Parathyroid adenoma (tissue), 2 donors: ENCODE results near the gene APOC4.
"Not testable (repeated sequence)": the region's sequence is repeated elsewhere in the genome, so short reads cannot be mapped to it uniquely, and the experiment has no call there.

ENCODE experiments used
- H2AFZ ChIP-seq: fragments of 300-600 bp; sonication (generic); one replicate; pipeline ENCODE4 v1.7.0; 2017; ENCODE audit warnings: antibody characterized with exemption, mild to moderate bottlenecking
- H3K27ac ChIP-seq: fragments of 300-600 bp; sonication (generic); one replicate; pipeline ENCODE4 v1.7.0; 2017
- H3K27me3 ChIP-seq: fragments of 300-600 bp; sonication (generic); one replicate; pipeline ENCODE4 v1.7.0; 2017; ENCODE audit warnings: low read length; ENCODE audit not compliant: control insufficient read depth, insufficient read depth
- H3K36me3 ChIP-seq: fragments of 300-600 bp; sonication (generic); one replicate; pipeline ENCODE4 v1.7.0; 2017; ENCODE audit warnings: low read length; ENCODE audit not compliant: control insufficient read depth, insufficient read depth
- H3K4me1 ChIP-seq: fragments of 300-600 bp; sonication (generic); one replicate; pipeline ENCODE4 v1.7.0; 2017; ENCODE audit warnings: control low read depth
- H3K4me2 ChIP-seq: fragments of 300-600 bp; sonication (generic); one replicate; pipeline ENCODE4 v1.7.0; 2017; ENCODE audit warnings: low read length
- H3K4me3 ChIP-seq: fragments of 300-600 bp; sonication (generic); one replicate; pipeline ENCODE4 v1.7.0; 2017; ENCODE audit warnings: low read depth, low read length
- H3K79me2 ChIP-seq: fragments of 300-600 bp; sonication (generic); one replicate; pipeline ENCODE4 v1.7.0; 2017; ENCODE audit warnings: control low read depth
- H3K9ac ChIP-seq: fragments of 300-600 bp; sonication (generic); one replicate; pipeline ENCODE4 v1.7.0; 2017; ENCODE audit warnings: mild to moderate bottlenecking
- H3K9me3 ChIP-seq: fragments of 300-600 bp; sonication (generic); one replicate; pipeline ENCODE4 v1.7.0; 2017; ENCODE audit warnings: low read length; ENCODE audit not compliant: control insufficient read depth
- CTCF ChIP-seq: fragments of 300-600 bp; sonication (generic); IDR thresholded peaks from one replicate; pipeline ENCODE4 v1.7.0; 2017; ENCODE audit warnings: antibody characterized with exemption, mild to moderate bottlenecking
- donor health status: primary hyperparathyroidism.

The APOC4 gene

GRCh38 chr19:44908836-44909261 lies 33.2 kb upstream of the APOC4 start:
- Histone ChIP-seq H3K36me3 (no peaks in the 10 kb centered on the region), H3K4me2 (no peak overlapping the region), H3K27ac (no peak overlapping the region), H3K9me3 (no peaks in the 10 kb centered on the region), H3K4me3 (no peak overlapping the region), H2AFZ (no peak overlapping the region), H3K9ac (no peak overlapping the region), H3K27me3 (no peaks in the 10 kb centered on the region), H3K79me2 (no peaks in the 10 kb centered on the region), H3K4me1 (peaks cover 1% of the 10 kb centered on the region)
- TF ChIP-seq CTCF = no peak

GRCh38 chr19:44909775-44910174 lies 32.3 kb upstream of the APOC4 start:
- Histone ChIP-seq H3K9me3 (no peaks in the 10 kb centered on the region), H3K4me1 (no peaks in the 10 kb centered on the region), H3K36me3 (no peaks in the 10 kb centered on the region), H3K4me3 (no peak overlapping the region), H3K79me2 (no peaks in the 10 kb centered on the region), H3K27ac (no peak overlapping the region), H2AFZ (no peak overlapping the region), H3K4me2 (no peak overlapping the region), H3K9ac (no peak overlapping the region), H3K27me3 (no peaks in the 10 kb centered on the region)
- no peak for TF ChIP-seq CTCF

GRCh38 chr19:44911896-44912295 lies 30.1 kb upstream of the APOC4 start:
- not testable (repeated sequence) for H3K27me3 ChIP-seq, H3K9ac ChIP-seq, H3K4me1 ChIP-seq, H3K9me3 ChIP-seq, H3K4me2 ChIP-seq, H2AFZ ChIP-seq, H3K36me3 ChIP-seq, H3K27ac ChIP-seq, H3K4me3 ChIP-seq, H3K79me2 ChIP-seq

GRCh38 chr19:44912854-44913253 lies 29.2 kb upstream of the APOC4 start:
- Histone ChIP-seq H3K27ac (no peak overlapping the region), H3K79me2 (no peaks in the 10 kb centered on the region), H3K9me3 (no peaks in the 10 kb centered on the region), H3K4me3 (no peak overlapping the region), H3K4me1 (no peaks in the 10 kb centered on the region), H2AFZ (no peak overlapping the region), H3K36me3 (no peaks in the 10 kb centered on the region), H3K27me3 (no peaks in the 10 kb centered on the region), H3K9ac (no peak overlapping the region), H3K4me2 (no peak overlapping the region)
- no peak for TF ChIP-seq CTCF

- H2AFZ ChIP-seq = peak overlapping the region; percentile 88
- H3K9me3 ChIP-seq, H3K4me1 ChIP-seq, H3K79me2 ChIP-seq, H3K36me3 ChIP-seq, H3K27me3 ChIP-seq, H3K4me3 ChIP-seq, H3K27ac ChIP-seq, H3K4me2 ChIP-seq, H3K9ac ChIP-seq: not testable (repeated sequence)
Observed at GRCh38 chr19:44913512-44914432, 28.3 kb upstream of the APOC4 start.

GRCh38 chr19:44914433-44915206 lies 27.4 kb upstream of the APOC4 start, which contains the start of gene APOC1:
APOC1 (plus strand) TSS chr19:44914608; CDS start chr19:44914892, 284 bp downstream.
- H3K27ac ChIP-seq, H3K36me3 ChIP-seq: not testable (repeated sequence)

More at GRCh38 chr19:44914433-44915206, 27.4 kb upstream of the APOC4 start, which contains the start of gene APOC1:
- not testable (repeated sequence) for H3K27me3 ChIP-seq, H3K4me1 ChIP-seq, H3K9me3 ChIP-seq, H3K79me2 ChIP-seq, H3K9ac ChIP-seq
- Histone ChIP-seq H3K4me2 (peak within 1 kb of the TSS; percentile 65), H2AFZ (peak within 1 kb of the TSS; percentile 88), H3K4me3 (peak within 1 kb of the TSS; percentile 55)
